ENCODE measurements around the gene CXCL3.

DNA sequence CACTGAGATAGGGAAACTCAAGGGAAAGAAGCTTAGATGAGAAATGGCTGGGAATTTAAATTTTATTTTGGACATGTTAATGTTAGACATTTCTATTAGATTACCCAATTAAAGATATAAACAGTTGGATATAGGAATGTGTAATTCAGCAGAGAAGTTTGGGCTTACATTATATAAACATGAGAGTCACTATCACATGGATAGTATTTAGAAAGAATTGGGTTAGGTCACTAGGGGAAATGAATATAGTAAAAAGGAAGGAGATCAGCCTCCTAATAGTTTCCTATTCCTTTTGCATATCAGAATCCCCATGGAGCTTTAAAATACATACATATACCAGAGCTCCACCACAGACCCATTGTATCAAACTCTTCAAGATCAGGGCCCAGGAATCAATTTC, 20.4 kb downstream of the CXCL3 start:
- TF ChIP-seq, protein P1, sequence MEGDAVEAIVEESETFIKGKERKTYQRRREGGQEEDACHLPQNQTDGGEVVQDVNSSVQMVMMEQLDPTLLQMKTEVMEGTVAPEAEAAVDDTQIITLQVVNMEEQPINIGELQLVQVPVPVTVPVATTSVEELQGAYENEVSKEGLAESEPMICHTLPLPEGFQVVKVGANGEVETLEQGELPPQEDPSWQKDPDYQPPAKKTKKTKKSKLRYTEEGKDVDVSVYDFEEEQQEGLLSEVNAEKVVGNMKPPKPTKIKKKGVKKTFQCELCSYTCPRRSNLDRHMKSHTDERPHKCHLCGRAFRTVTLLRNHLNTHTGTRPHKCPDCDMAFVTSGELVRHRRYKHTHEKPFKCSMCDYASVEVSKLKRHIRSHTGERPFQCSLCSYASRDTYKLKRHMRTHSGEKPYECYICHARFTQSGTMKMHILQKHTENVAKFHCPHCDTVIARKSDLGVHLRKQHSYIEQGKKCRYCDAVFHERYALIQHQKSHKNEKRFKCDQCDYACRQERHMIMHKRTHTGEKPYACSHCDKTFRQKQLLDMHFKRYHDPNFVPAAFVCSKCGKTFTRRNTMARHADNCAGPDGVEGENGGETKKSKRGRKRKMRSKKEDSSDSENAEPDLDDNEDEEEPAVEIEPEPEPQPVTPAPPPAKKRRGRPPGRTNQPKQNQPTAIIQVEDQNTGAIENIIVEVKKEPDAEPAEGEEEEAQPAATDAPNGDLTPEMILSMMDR (IDR thresholded peaks at IDR 0.05) = no peak
- TF ChIP-seq POLR2A (IDR thresholded peaks at IDR 0.05) = no peak
